ENCODE measurements around the gene F3. TPM values are rescaled to one million over a fixed set of nuclear protein-coding genes. Genes with fewer than 3 reads are reported as not detected.

The F3 gene
- 0.91 and 2.3 TPM in 2 replicates for total RNA-seq

GRCh38 chr1:94541246-94542087 lies at the start of gene F3:
Gene F3, minus strand, starts transcription at chr1:94541759. Its CDS starts 123 bp downstream, at chr1:94541636.

Other genes with a start within 250 kb of the F3 start
- 31.2 and 37.2 TPM in 2 replicates for gene ABCD3, start 123.4 kb downstream of the F3 start, total RNA-seq

Data from epithelial cell of umbilical artery (primary cell).